HG03280 (cell line): Measurements from ENCODE around the gene CTNND1.
"Not testable (repeated sequence)": the region's sequence is repeated elsewhere in the genome, so short reads cannot be mapped to it uniquely, and the experiment has no call there.

Experiments
- ATAC-seq: cut with Tn5 transposase; IDR thresholded peaks from one replicate; pipeline ENCODE4 v1.9.1; 2021; ENCODE audit warnings: mild to moderate bottlenecking, moderate library complexity; ENCODE audit not compliant: unreplicated experiment

The CTNND1 gene

GRCh38 chr11:57791321-57792059 is 29.9 kb downstream of the CTNND1 start:
- ATAC-seq, result no peak

- ATAC-seq, result peak; percentile 85
Measured at GRCh38 chr11:57792060-57792541, 30.5 kb downstream of the CTNND1 start.

GRCh38 chr11:57792870-57793269 is 31.3 kb downstream of the CTNND1 start:
- no peak for ATAC-seq

- no peak for ATAC-seq
Measured at GRCh38 chr11:57793351-57794115, 31.9 kb downstream of the CTNND1 start.

- ATAC-seq, result no peak
Measured at GRCh38 chr11:57798905-57799559, 37.4 kb downstream of the CTNND1 start.

- peak; percentile 86 for ATAC-seq
Measured at GRCh38 chr11:57800444-57801182, 39.0 kb downstream of the CTNND1 start.

- no peak for ATAC-seq
Measured at GRCh38 chr11:57801183-57801485, 39.5 kb downstream of the CTNND1 start.

GRCh38 chr11:57802411-57802810 is 40.8 kb downstream of the CTNND1 start:
- no peak for ATAC-seq

GRCh38 chr11:57804466-57804865 is 42.9 kb downstream of the CTNND1 start:
- ATAC-seq, result no peak

- ATAC-seq, result no peak
Measured at GRCh38 chr11:57805780-57806179, 44.2 kb downstream of the CTNND1 start.

GRCh38 chr11:57812634-57813033 is 51.0 kb downstream of the CTNND1 start:
- no peak for ATAC-seq

GRCh38 chr11:57815476-57815875 is 53.9 kb downstream of the CTNND1 start:
- ATAC-seq, result peak; percentile 52

- no peak for ATAC-seq
Measured at GRCh38 chr11:57815877-57816276, 54.3 kb downstream of the CTNND1 start.

- ATAC-seq, result no peak
Measured at GRCh38 chr11:57818812-57819211, 57.2 kb downstream of the CTNND1 start.

GRCh38 chr11:57819252-57819979 is 57.8 kb downstream of the CTNND1 start:
- ATAC-seq, result no peak

- ATAC-seq, result no peak
Measured at GRCh38 chr11:57823859-57824258, 62.3 kb downstream of the CTNND1 start.

- no peak for ATAC-seq
Measured at GRCh38 chr11:57834852-57835251, 73.2 kb downstream of the CTNND1 start.

- ATAC-seq, result not testable (repeated sequence)
Measured at GRCh38 chr11:57838609-57839008, 77.0 kb downstream of the CTNND1 start.

GRCh38 chr11:57842873-57843272 is 81.3 kb downstream of the CTNND1 start:
- ATAC-seq, result no peak

- no peak for ATAC-seq
Measured at GRCh38 chr11:57867966-57868365, 106.4 kb downstream of the CTNND1 start.
